ENCODE data around the gene CES2. TPM values are rescaled to one million over a fixed set of nuclear protein-coding genes. Genes with fewer than 3 reads are reported as not detected.
A peak's percentile ranks its signal among the peaks of the same experiment; 100 is the strongest.

Gene CES2
- total and polyA plus RNA-seq, 7 experiments from 2014 or later, result 29.2 to 64.7 (median 46.2) TPM

DNA sequence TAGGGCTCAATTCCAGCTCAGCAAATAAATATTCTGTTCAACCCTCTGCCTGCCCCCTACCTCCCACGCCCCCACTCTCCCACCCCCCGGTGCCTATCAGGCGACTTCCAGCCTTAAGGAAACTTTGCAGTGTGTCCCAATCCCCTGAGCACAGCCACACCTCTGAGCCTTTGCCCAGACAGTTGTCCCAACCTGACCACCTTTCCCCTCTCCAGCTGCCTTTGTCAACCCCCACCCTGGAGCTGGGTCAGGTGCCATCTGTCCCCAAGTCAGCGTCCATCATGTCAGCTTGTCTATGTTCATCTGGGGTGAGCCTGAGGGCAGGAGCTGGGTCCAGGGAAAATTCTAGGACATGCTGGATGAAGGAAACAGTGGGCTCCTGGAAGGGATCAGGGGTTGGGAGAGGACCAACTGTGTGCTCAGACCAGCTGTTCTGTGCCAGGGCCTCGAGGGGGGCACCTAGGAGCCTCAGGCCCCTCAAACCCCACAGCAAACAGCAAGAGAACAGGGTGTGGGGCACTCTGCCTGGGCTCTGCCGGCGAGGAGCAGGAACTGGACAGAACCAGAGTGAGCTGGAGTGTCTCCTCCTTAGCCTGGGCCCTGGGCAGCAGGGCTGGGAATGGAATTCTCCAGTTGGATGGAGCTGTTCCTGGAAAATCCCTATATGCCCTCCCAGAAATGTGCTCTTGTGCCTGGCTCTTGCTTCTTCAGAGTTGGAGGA lies 34.4 kb upstream of the CES2 start:
- DNase-seq (no peak), ATAC-seq (no peak)
- no peak overlapping the region for H3K4me3 ChIP-seq (ENCODE audit: low read length)
- H3K9me3 Mint-ChIP-seq, result no peaks in the 10 kb centered on the region
- H3K4me1 Mint-ChIP-seq, result peaks cover 2 to 7% (median 4%) of the 10 kb centered on the region in 7 donors
- H3K4me3 Mint-ChIP-seq, result no peak overlapping the region
- H3K9me3 ChIP-seq (ENCODE audit: control insufficient read depth in 2 of 3, low read length in 3 of 3), result no peaks in the 10 kb centered on the region
- H3K36me3 Mint-ChIP-seq, result no peaks in the 10 kb centered on the region
- H3K27ac ChIP-seq (ENCODE audit: low read depth, low read length), result no peak overlapping the region
- ChIA-PET POLR2A (no interaction called here), CTCF (no interaction called here)
- no peak overlapping the region for H3K27ac Mint-ChIP-seq
- H3K27me3 Mint-ChIP-seq, result no peaks in the 10 kb centered on the region
- peaks cover 0 to 8% of the 10 kb centered on the region in 2 donors for H3K4me1 ChIP-seq (ENCODE audit: control insufficient read depth in 2 of 2, insufficient read depth in 2 of 2, low read length in 2 of 2)
- intact Hi-C loops (cut with micrococcal nuclease), result no loop called here
- no peaks in the 10 kb centered on the region for H3K36me3 ChIP-seq (ENCODE audit: control insufficient read depth in 2 of 3, insufficient read depth in 3 of 3, low read length in 3 of 3)
- no peaks in the 10 kb centered on the region for H3K27me3 ChIP-seq (ENCODE audit: control insufficient read depth in 2 of 2, insufficient read depth in 2 of 2, low read length in 2 of 2)

DNA sequence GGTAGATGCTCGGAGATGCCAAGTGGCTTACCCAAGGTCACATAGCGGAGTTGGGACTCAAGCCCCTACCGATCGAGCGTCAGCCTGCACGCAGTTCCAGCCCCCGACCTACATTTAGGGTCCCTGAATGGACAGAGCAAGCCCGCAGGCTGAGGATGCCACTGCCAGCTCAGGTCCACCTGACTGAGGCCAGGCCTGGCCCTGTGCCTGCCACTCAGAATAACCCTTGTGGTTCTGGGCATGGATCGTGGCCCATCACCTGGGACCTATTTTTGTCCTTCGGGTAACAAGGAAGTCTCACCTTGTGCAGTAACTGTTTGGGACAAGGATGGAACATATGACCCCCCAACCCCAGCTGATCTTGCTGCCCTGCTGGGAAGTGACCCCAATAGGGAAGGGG lies 33.7 kb upstream of the CES2 start:
- H3K27me3 Mint-ChIP-seq, result no peaks in the 10 kb centered on the region
- ChIA-PET POLR2A (no interaction called here), CTCF (no interaction called here)
- no peaks in the 10 kb centered on the region for H3K36me3 Mint-ChIP-seq
- H3K4me1 ChIP-seq (ENCODE audit: control insufficient read depth in 2 of 2, insufficient read depth in 2 of 2, low read length in 2 of 2), result peaks cover 0 to 12% of the 10 kb centered on the region in 2 donors
- peak overlapping the region in 1 of 9 donors; percentile 51 for H3K27ac Mint-ChIP-seq
- no peak overlapping the region for H3K27ac ChIP-seq (ENCODE audit: low read depth, low read length)
- H3K36me3 ChIP-seq (ENCODE audit: control insufficient read depth in 2 of 3, insufficient read depth in 3 of 3, low read length in 3 of 3), result no peaks in the 10 kb centered on the region
- H3K4me3 ChIP-seq (ENCODE audit: low read length), result no peak overlapping the region
- H3K9me3 ChIP-seq (ENCODE audit: control insufficient read depth in 2 of 3, low read length in 3 of 3), result no peaks in the 10 kb centered on the region
- no peaks in the 10 kb centered on the region for H3K9me3 Mint-ChIP-seq
- intact Hi-C loops (cut with micrococcal nuclease), result no loop called here
- H3K4me1 Mint-ChIP-seq, result peaks cover 7 to 15% (median 11%) of the 10 kb centered on the region in 7 donors
- no peaks in the 10 kb centered on the region for H3K27me3 ChIP-seq (ENCODE audit: control insufficient read depth in 2 of 2, insufficient read depth in 2 of 2, low read length in 2 of 2)
- ATAC-seq (no peak), DNase-seq (no peak)
- H3K4me3 Mint-ChIP-seq, result no peak overlapping the region

GRCh38 chr16:66902648-66903543 lies 32.4 kb upstream of the CES2 start:
- no peak for DNase-seq
- no peak overlapping the region for H3K27ac Mint-ChIP-seq
- ATAC-seq, result no peak
- no peaks in the 10 kb centered on the region for H3K36me3 ChIP-seq (ENCODE audit: control insufficient read depth in 2 of 3, insufficient read depth in 3 of 3, low read length in 3 of 3)
- peaks cover 0 to 12% of the 10 kb centered on the region in 2 donors for H3K4me1 ChIP-seq (ENCODE audit: control insufficient read depth in 2 of 2, insufficient read depth in 2 of 2, low read length in 2 of 2)
- H3K4me3 Mint-ChIP-seq, result no peak overlapping the region
- no peak overlapping the region for H3K27ac ChIP-seq (ENCODE audit: low read depth, low read length)
- no peaks in the 10 kb centered on the region for H3K9me3 ChIP-seq (ENCODE audit: control insufficient read depth in 2 of 3, low read length in 3 of 3)
- H3K4me1 Mint-ChIP-seq, result peaks cover 8 to 15% (median 11%) of the 10 kb centered on the region in 7 donors
- intact Hi-C loops (cut with micrococcal nuclease), result no loop called here
- H3K27me3 Mint-ChIP-seq, result no peaks in the 10 kb centered on the region
- CTCF ChIA-PET, result interaction anchor here (0.6 to 0.7 kb wide), 3 partner anchors 22 to 254 kb away, joined by 3 read pairs; partner anchors contain the start of gene PDP2
- no peaks in the 10 kb centered on the region for H3K9me3 Mint-ChIP-seq
- H3K4me3 ChIP-seq (ENCODE audit: low read length), result no peak overlapping the region
- H3K27me3 ChIP-seq (ENCODE audit: control insufficient read depth in 2 of 2, insufficient read depth in 2 of 2, low read length in 2 of 2), result no peaks in the 10 kb centered on the region
- POLR2A ChIA-PET, result interaction anchor here (0.9 kb wide), 1 partner anchor 11 kb away, joined by 4 read pairs; no protein-coding TSS in a partner anchor
- H3K36me3 Mint-ChIP-seq, result no peaks in the 10 kb centered on the region

- H3K27ac ChIP-seq (ENCODE audit: low read depth, low read length), result no peak overlapping the region
- H3K9me3 ChIP-seq (ENCODE audit: control insufficient read depth in 2 of 3, low read length in 3 of 3), result no peaks in the 10 kb centered on the region
- H3K9me3 Mint-ChIP-seq, result no peaks in the 10 kb centered on the region
- ChIA-PET CTCF (interaction anchor here (0.5 to 1.0 kb wide), 4 partner anchors 13 to 255 kb away, joined by 3 read pairs; partner anchors contain the start of gene PDP2), POLR2A (no interaction called here)
- ATAC-seq, result no peak
- H3K36me3 ChIP-seq (ENCODE audit: control insufficient read depth in 2 of 3, insufficient read depth in 3 of 3, low read length in 3 of 3), result no peaks in the 10 kb centered on the region
- intact Hi-C loops (cut with micrococcal nuclease), result no loop called here
- H3K4me3 ChIP-seq (ENCODE audit: low read length), result no peak overlapping the region
- no peaks in the 10 kb centered on the region for H3K36me3 Mint-ChIP-seq
- peaks cover 0 to 12% of the 10 kb centered on the region in 2 donors for H3K4me1 ChIP-seq (ENCODE audit: control insufficient read depth in 2 of 2, insufficient read depth in 2 of 2, low read length in 2 of 2)
- H3K27me3 ChIP-seq (ENCODE audit: control insufficient read depth in 2 of 2, insufficient read depth in 2 of 2, low read length in 2 of 2), result no peaks in the 10 kb centered on the region
- DNase-seq, result no peak
- no peak overlapping the region for H3K27ac Mint-ChIP-seq
- peaks cover 8 to 15% (median 11%) of the 10 kb centered on the region in 7 donors for H3K4me1 Mint-ChIP-seq
- no peak overlapping the region for H3K4me3 Mint-ChIP-seq
- no peaks in the 10 kb centered on the region for H3K27me3 Mint-ChIP-seq
Observed at GRCh38 chr16:66903544-66904427, 31.5 kb upstream of the CES2 start.

GRCh38 chr16:66904428-66904845 lies 30.9 kb upstream of the CES2 start:
- no peaks in the 10 kb centered on the region for H3K27me3 Mint-ChIP-seq
- H3K9me3 Mint-ChIP-seq, result no peaks in the 10 kb centered on the region
- H3K36me3 ChIP-seq (ENCODE audit: control insufficient read depth in 2 of 3, insufficient read depth in 3 of 3, low read length in 3 of 3), result no peaks in the 10 kb centered on the region
- H3K36me3 Mint-ChIP-seq, result no peaks in the 10 kb centered on the region
- H3K4me1 ChIP-seq (ENCODE audit: control insufficient read depth in 2 of 2, insufficient read depth in 2 of 2, low read length in 2 of 2), result peaks cover 0 to 12% of the 10 kb centered on the region in 2 donors
- H3K27me3 ChIP-seq (ENCODE audit: control insufficient read depth in 2 of 2, insufficient read depth in 2 of 2, low read length in 2 of 2), result no peaks in the 10 kb centered on the region
- no peak for DNase-seq
- H3K4me3 ChIP-seq (ENCODE audit: low read length), result no peak overlapping the region
- H3K27ac Mint-ChIP-seq, result no peak overlapping the region
- CTCF ChIA-PET, result interaction anchor here (1.0 kb wide), 1 partner anchor 14 kb away, joined by 3 read pairs; no protein-coding TSS in a partner anchor
- H3K4me3 Mint-ChIP-seq, result no peak overlapping the region
- POLR2A ChIA-PET, result no interaction called here
- no peak overlapping the region for H3K27ac ChIP-seq (ENCODE audit: low read depth, low read length)
- ATAC-seq, result no peak
- intact Hi-C loops (cut with micrococcal nuclease), result no loop called here
- H3K4me1 Mint-ChIP-seq, result peaks cover 8 to 15% (median 11%) of the 10 kb centered on the region in 7 donors
- no peaks in the 10 kb centered on the region for H3K9me3 ChIP-seq (ENCODE audit: control insufficient read depth in 2 of 3, low read length in 3 of 3)

- ATAC-seq (no peak), DNase-seq (no peak)
- H3K27me3 ChIP-seq (ENCODE audit: control insufficient read depth in 2 of 2, insufficient read depth in 2 of 2, low read length in 2 of 2), result no peaks in the 10 kb centered on the region
- peaks cover 8 to 15% (median 11%) of the 10 kb centered on the region in 7 donors for H3K4me1 Mint-ChIP-seq
- H3K4me3 ChIP-seq (ENCODE audit: low read length), result no peak overlapping the region
- intact Hi-C loops (cut with micrococcal nuclease), result no loop called here
- H3K9me3 ChIP-seq (ENCODE audit: control insufficient read depth in 2 of 3, low read length in 3 of 3), result no peaks in the 10 kb centered on the region
- ChIA-PET CTCF (no interaction called here), POLR2A (no interaction called here)
- H3K4me1 ChIP-seq (ENCODE audit: control insufficient read depth in 2 of 2, insufficient read depth in 2 of 2, low read length in 2 of 2), result peaks cover 0 to 12% of the 10 kb centered on the region in 2 donors
- H3K36me3 ChIP-seq (ENCODE audit: control insufficient read depth in 2 of 3, insufficient read depth in 3 of 3, low read length in 3 of 3), result no peaks in the 10 kb centered on the region
- no peaks in the 10 kb centered on the region for H3K9me3 Mint-ChIP-seq
- no peaks in the 10 kb centered on the region for H3K36me3 Mint-ChIP-seq
- H3K27ac ChIP-seq (ENCODE audit: low read depth, low read length), result no peak overlapping the region
- no peak overlapping the region for H3K4me3 Mint-ChIP-seq
- H3K27me3 Mint-ChIP-seq, result no peaks in the 10 kb centered on the region
- no peak overlapping the region for H3K27ac Mint-ChIP-seq
Observed at GRCh38 chr16:66904846-66905632, 30.3 kb upstream of the CES2 start.
